HEK293 (cell line): Measurements from ENCODE around the gene CSMD2.

Experiments
- CTCF ChIA-PET: fragments of 350-600 bp; formaldehyde crosslinking; extraction: SDS; loops from one replicate; lab custom pipeline; 2021; ENCODE audit warnings: antibody characterized with exemption; lab: Yijun Ruan, JAX
- POLR2A ChIA-PET: fragments of 300-600 bp; formaldehyde crosslinking; extraction: SDS; loops from one replicate; lab custom pipeline; 2020; ENCODE audit warnings: antibody characterized with exemption, inconsistent platforms; lab: Yijun Ruan, JAX
- H3K27ac ChIP-seq: fragments of 200-500 bp; sonication (Bioruptor generic); 2 replicates; pipeline ENCODE4 v1.5.1; 2014; ENCODE audit warnings: low read depth, low read length, control low read depth, inconsistent platforms; ENCODE audit errors: extremely low read depth
- H3K36me3 ChIP-seq, 2 experiments: fragments of 200-500 bp in 1 of 2; sonication (Bioruptor generic) in 1 of 2; 1 replicate in 1 of 2; 2 replicates in 1 of 2; pipeline ENCODE4 v1.5.1; 2014 to 2017; ENCODE audit warnings: inconsistent platforms in 2 of 2, low read length in 2 of 2; ENCODE audit not compliant: control insufficient read depth in 2 of 2, insufficient read depth in 1 of 2
- H3K4me1 ChIP-seq: fragments of 200-500 bp; sonication (Bioruptor generic); 2 replicates; pipeline ENCODE4 v1.5.1; 2014; ENCODE audit warnings: mild to moderate bottlenecking, low read length, inconsistent platforms; ENCODE audit not compliant: control insufficient read depth, insufficient read depth
- H3K4me3 ChIP-seq: 2 replicates; pipeline ENCODE4 v1.5.1; 2011; ENCODE audit warnings: low read depth, mild to moderate bottlenecking, control low read depth, low read length, moderate library complexity
- H3K9me3 ChIP-seq: fragments of 200-500 bp; sonication (Bioruptor generic); 2 replicates; pipeline ENCODE4 v1.5.1; 2014; ENCODE audit warnings: low read depth, low read length, inconsistent platforms; ENCODE audit not compliant: control insufficient read depth, insufficient read depth
- GLIS1 ChIP-seq: fragments of 450-650 bp; formaldehyde crosslinking; IDR thresholded peaks from 2 replicates; pipeline ENCODE4 v1.5.1; 2016; ENCODE audit warnings: missing biosample characterization, missing genetic modification characterization
- GLIS2 ChIP-seq: fragments of 450-650 bp; formaldehyde crosslinking; IDR thresholded peaks from 2 replicates; pipeline ENCODE4 v1.5.1; 2016; ENCODE audit warnings: missing biosample characterization, missing genetic modification characterization
- YY2 ChIP-seq: fragments of 450-650 bp; formaldehyde crosslinking; IDR thresholded peaks from 2 replicates; pipeline ENCODE4 v1.5.1; 2016; ENCODE audit warnings: missing biosample characterization, missing genetic modification characterization
- ZFHX2 ChIP-seq: fragments of 450-650 bp; formaldehyde crosslinking; conservative IDR thresholded peaks from 2 replicates; pipeline ENCODE4 v1.5.1; 2016; ENCODE audit warnings: missing biosample characterization, missing genetic modification characterization
- ZNF37A ChIP-seq: fragments of 450-650 bp; IDR thresholded peaks from 2 replicates; pipeline ENCODE4 v1.5.1; 2018; ENCODE audit warnings: missing biosample characterization, missing genetic modification characterization
- ZNF510 ChIP-seq: fragments of 450-650 bp; formaldehyde crosslinking; IDR thresholded peaks from 2 replicates; pipeline ENCODE4 v1.5.1; 2018; ENCODE audit warnings: mild to moderate bottlenecking, missing genetic modification characterization, missing biosample characterization; ENCODE audit not compliant: insufficient replicate concordance
- ZNF571 ChIP-seq: fragments of 450-650 bp; formaldehyde crosslinking; IDR thresholded peaks from 2 replicates; pipeline ENCODE4 v1.5.0; 2017; ENCODE audit warnings: missing biosample characterization, missing genetic modification characterization
- ZSCAN16 ChIP-seq: fragments of 450-650 bp; formaldehyde crosslinking; IDR thresholded peaks from 2 replicates; pipeline ENCODE4 v1.5.1; 2016; ENCODE audit warnings: missing biosample characterization, missing genetic modification characterization
- TF ChIP-seq, protein P1 (sequence below): fragments of 450-650 bp; formaldehyde crosslinking; IDR thresholded peaks from 2 replicates; pipeline ENCODE4 v1.5.1; 2016; ENCODE audit warnings: missing biosample characterization, missing genetic modification characterization
- TF ChIP-seq, protein P2 (sequence below): fragments of 450-650 bp; formaldehyde crosslinking; optimal IDR thresholded peaks from 2 replicates; pipeline ENCODE3; 2016; ENCODE audit warnings: missing biosample characterization, mild to moderate bottlenecking, missing genetic modification characterization
- TF ChIP-seq, protein P3 (sequence below): fragments of 450-650 bp; formaldehyde crosslinking; IDR thresholded peaks from 2 replicates; pipeline ENCODE4 v1.5.1; 2017; ENCODE audit warnings: missing biosample characterization, missing genetic modification characterization
- TF ChIP-seq, protein P4 (sequence below): fragments of 450-650 bp; formaldehyde crosslinking; IDR thresholded peaks from 2 replicates; pipeline ENCODE4 v1.5.1; 2016; ENCODE audit warnings: missing biosample characterization, missing genetic modification characterization, borderline replicate concordance
- TF ChIP-seq, protein P5 (sequence below): fragments of 450-650 bp; formaldehyde crosslinking; IDR thresholded peaks from 2 replicates; pipeline ENCODE4; 2016; ENCODE audit warnings: missing biosample characterization, missing genetic modification characterization
- TF ChIP-seq, protein P6 (sequence below): fragments of 450-650 bp; formaldehyde crosslinking; IDR thresholded peaks from 2 replicates; pipeline ENCODE4 v1.5.1; 2016; ENCODE audit warnings: missing biosample characterization, missing genetic modification characterization, borderline replicate concordance
- TF ChIP-seq, protein P7 (sequence below): fragments of 450-650 bp; formaldehyde crosslinking; IDR thresholded peaks from 2 replicates; pipeline ENCODE4 v1.5.1; 2016; ENCODE audit warnings: missing biosample characterization, missing genetic modification characterization

CSMD2 gene

DNA sequence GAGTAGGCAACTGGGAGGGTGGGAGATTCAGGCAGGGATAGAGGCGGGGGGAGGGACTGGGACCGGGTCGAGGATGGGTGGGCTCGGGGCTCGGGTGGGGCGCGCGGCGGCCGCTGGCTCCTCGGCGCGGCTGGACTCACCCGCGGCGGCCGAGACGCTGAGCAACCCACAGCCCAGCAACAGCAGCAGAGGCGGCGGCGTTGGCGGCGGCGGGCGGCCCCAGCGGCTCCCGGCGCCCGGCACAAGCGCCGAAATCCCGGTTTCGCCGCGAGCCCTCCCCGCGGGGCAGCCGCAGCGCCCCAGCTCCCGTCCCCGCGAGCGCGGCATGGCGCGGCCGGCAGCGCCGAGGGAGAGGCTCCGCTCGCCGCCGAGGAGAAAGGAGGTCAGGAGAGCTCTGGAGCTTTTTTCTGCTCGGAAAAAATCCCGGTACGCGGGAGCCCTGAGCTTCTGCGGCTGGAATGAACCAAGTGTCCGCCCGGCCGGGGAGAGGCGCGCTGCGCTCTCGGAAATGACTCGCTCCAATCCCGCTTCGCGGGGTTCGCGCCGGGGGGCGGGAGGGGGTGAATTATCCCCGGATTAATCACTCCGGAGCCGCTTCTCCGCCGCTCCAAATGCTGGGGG, at the start of gene CSMD2:
CSMD2 (minus strand) TSS at position 460 of the 621 bp plus-strand sequence; CDS start at position 327, 133 bp downstream.
- POLR2A ChIA-PET, result no interaction called here
- CTCF ChIA-PET, result interaction anchor here (0.6 to 2.7 kb wide), 5 partner anchors 87 to 533 kb away, joined by 3 to 27 read pairs (median 4); no protein-coding TSS in a partner anchor
- H3K4me3 ChIP-seq, result peak within 1 kb of the TSS; percentile 49
- 0 out of 2 replicates have a peak, but pooled peaks cover 3% of the 10 kb centered on the region for H3K4me1 ChIP-seq
- no peaks in the 10 kb centered on the region for H3K9me3 ChIP-seq
- H3K27ac ChIP-seq, result no peak within 1 kb of the TSS
- peak; percentile 59 for TF ChIP-seq GLIS1 (tag by site-specific recombination)
- TF ChIP-seq ZNF571 (tag by site-specific recombination), result no peak
- TF ChIP-seq, protein P1, sequence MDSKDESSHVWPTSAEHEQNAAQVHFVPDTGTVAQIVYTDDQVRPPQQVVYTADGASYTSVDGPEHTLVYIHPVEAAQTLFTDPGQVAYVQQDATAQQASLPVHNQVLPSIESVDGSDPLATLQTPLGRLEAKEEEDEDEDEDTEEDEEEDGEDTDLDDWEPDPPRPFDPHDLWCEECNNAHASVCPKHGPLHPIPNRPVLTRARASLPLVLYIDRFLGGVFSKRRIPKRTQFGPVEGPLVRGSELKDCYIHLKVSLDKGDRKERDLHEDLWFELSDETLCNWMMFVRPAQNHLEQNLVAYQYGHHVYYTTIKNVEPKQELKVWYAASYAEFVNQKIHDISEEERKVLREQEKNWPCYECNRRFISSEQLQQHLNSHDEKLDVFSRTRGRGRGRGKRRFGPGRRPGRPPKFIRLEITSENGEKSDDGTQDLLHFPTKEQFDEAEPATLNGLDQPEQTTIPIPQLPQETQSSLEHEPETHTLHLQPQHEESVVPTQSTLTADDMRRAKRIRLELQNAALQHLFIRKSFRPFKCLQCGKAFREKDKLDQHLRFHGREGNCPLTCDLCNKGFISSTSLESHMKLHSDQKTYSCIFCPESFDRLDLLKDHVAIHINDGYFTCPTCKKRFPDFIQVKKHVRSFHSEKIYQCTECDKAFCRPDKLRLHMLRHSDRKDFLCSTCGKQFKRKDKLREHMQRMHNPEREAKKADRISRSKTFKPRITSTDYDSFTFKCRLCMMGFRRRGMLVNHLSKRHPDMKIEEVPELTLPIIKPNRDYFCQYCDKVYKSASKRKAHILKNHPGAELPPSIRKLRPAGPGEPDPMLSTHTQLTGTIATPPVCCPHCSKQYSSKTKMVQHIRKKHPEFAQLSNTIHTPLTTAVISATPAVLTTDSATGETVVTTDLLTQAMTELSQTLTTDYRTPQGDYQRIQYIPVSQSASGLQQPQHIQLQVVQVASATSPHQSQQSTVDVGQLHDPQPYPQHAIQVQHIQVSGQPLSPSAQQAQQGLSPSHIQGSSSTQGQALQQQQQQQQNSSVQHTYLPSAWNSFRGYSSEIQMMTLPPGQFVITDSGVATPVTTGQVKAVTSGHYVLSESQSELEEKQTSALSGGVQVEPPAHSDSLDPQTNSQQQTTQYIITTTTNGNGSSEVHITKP (tag by site-specific recombination), result peak; percentile 94
- peak; percentile 43 for TF ChIP-seq GLIS2 (tag by site-specific recombination)
- 0 out of 2 replicates have a peak, but pooled peaks have one; percentile 3 for TF ChIP-seq ZFHX2 (tag by site-specific recombination)
- 0 out of 2 replicates have a peak, but pooled peaks have one; percentile 25 for TF ChIP-seq ZNF37A (tag by site-specific recombination)
- TF ChIP-seq, protein P2, sequence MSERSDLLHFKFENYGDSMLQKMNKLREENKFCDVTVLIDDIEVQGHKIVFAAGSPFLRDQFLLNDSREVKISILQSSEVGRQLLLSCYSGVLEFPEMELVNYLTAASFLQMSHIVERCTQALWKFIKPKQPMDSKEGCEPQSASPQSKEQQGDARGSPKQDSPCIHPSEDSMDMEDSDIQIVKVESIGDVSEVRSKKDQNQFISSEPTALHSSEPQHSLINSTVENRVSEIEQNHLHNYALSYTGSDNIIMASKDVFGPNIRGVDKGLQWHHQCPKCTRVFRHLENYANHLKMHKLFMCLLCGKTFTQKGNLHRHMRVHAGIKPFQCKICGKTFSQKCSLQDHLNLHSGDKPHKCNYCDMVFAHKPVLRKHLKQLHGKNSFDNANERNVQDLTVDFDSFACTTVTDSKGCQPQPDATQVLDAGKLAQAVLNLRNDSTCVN (tag by site-specific recombination), result peak; percentile 41
- TF ChIP-seq, protein P3, sequence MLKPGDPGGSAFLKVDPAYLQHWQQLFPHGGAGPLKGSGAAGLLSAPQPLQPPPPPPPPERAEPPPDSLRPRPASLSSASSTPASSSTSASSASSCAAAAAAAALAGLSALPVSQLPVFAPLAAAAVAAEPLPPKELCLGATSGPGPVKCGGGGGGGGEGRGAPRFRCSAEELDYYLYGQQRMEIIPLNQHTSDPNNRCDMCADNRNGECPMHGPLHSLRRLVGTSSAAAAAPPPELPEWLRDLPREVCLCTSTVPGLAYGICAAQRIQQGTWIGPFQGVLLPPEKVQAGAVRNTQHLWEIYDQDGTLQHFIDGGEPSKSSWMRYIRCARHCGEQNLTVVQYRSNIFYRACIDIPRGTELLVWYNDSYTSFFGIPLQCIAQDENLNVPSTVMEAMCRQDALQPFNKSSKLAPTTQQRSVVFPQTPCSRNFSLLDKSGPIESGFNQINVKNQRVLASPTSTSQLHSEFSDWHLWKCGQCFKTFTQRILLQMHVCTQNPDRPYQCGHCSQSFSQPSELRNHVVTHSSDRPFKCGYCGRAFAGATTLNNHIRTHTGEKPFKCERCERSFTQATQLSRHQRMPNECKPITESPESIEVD (tag by site-specific recombination), result no peak
- TF ChIP-seq, protein P4, sequence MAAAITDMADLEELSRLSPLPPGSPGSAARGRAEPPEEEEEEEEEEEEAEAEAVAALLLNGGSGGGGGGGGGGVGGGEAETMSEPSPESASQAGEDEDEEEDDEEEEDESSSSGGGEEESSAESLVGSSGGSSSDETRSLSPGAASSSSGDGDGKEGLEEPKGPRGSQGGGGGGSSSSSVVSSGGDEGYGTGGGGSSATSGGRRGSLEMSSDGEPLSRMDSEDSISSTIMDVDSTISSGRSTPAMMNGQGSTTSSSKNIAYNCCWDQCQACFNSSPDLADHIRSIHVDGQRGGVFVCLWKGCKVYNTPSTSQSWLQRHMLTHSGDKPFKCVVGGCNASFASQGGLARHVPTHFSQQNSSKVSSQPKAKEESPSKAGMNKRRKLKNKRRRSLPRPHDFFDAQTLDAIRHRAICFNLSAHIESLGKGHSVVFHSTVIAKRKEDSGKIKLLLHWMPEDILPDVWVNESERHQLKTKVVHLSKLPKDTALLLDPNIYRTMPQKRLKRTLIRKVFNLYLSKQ, result no peak
- TF ChIP-seq, all 188 proteins: peak for 6
- no peaks in the 10 kb centered on the region for H3K36me3 ChIP-seq

DNA sequence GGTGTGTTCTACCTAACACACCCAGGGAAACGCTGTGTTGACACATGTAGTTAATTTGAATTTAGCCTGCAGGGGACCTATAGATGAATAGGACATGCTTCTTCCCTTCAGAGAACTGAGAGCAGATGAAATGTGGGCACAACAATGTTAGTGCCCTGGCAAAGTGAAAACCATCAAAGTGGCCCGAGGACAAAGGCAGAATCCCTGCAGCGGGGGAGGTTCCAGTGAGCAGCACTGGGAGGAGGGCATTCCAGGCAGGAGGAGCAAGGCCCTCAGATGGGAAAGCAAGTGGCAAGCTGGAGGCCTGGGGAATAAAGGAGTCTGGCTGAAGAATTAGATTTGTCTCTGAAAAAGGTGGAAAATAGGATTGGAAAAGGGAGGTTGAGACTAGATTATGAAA, 48.9 kb upstream of the CSMD2 start:
- no peak overlapping the region for H3K4me3 ChIP-seq
- H3K36me3 ChIP-seq, result no peaks in the 10 kb centered on the region
- no peak overlapping the region for H3K27ac ChIP-seq
- no peaks in the 10 kb centered on the region for H3K4me1 ChIP-seq
- H3K9me3 ChIP-seq, result no peaks in the 10 kb centered on the region
- ChIA-PET CTCF (no interaction called here), POLR2A (no interaction called here)
- TF ChIP-seq, protein P5, sequence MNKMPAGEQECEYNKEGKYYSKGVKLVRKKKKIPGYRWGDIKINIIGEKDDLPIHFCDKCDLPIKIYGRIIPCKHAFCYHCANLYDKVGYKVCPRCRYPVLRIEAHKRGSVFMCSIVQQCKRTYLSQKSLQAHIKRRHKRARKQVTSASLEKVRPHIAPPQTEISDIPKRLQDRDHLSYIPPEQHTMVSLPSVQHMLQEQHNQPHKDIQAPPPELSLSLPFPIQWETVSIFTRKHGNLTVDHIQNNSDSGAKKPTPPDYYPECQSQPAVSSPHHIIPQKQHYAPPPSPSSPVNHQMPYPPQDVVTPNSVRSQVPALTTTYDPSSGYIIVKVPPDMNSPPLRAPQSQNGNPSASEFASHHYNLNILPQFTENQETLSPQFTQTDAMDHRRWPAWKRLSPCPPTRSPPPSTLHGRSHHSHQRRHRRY (tag by site-specific recombination), result no peak
- no peak for TF ChIP-seq ZNF571 (tag by site-specific recombination)
- TF ChIP-seq, protein P6, sequence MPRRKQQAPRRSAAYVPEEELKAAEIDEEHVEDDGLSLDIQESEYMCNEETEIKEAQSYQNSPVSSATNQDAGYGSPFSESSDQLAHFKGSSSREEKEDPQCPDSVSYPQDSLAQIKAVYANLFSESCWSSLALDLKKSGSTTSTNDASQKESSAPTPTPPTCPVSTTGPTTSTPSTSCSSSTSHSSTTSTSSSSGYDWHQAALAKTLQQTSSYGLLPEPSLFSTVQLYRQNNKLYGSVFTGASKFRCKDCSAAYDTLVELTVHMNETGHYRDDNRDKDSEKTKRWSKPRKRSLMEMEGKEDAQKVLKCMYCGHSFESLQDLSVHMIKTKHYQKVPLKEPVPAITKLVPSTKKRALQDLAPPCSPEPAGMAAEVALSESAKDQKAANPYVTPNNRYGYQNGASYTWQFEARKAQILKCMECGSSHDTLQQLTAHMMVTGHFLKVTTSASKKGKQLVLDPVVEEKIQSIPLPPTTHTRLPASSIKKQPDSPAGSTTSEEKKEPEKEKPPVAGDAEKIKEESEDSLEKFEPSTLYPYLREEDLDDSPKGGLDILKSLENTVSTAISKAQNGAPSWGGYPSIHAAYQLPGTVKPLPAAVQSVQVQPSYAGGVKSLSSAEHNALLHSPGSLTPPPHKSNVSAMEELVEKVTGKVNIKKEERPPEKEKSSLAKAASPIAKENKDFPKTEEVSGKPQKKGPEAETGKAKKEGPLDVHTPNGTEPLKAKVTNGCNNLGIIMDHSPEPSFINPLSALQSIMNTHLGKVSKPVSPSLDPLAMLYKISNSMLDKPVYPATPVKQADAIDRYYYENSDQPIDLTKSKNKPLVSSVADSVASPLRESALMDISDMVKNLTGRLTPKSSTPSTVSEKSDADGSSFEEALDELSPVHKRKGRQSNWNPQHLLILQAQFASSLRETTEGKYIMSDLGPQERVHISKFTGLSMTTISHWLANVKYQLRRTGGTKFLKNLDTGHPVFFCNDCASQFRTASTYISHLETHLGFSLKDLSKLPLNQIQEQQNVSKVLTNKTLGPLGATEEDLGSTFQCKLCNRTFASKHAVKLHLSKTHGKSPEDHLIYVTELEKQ (tag by site-specific recombination), result no peak
- TF ChIP-seq YY2 (tag by site-specific recombination), result no peak
- TF ChIP-seq, protein P7, sequence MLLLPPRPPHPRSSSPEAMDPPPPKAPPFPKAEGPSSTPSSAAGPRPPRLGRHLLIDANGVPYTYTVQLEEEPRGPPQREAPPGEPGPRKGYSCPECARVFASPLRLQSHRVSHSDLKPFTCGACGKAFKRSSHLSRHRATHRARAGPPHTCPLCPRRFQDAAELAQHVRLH, result no peak
- TF ChIP-seq ZSCAN16, result no peak
- no peak for TF ChIP-seq ZNF510 (tag by site-specific recombination)
